Suprapubic skin (tissue), 4 donors: ENCODE measurements around the gene CTXN1.

Experiments
- POLR2A ChIP-seq, 2 donors: fragments of 450-650 bp; IDR thresholded peaks; one replicate each; pipeline ENCODE4 v1.6.1; 2017; ENCODE audit warnings: antibody characterized with exemption in 2 of 2, mild to moderate bottlenecking in 2 of 2, moderate library complexity in 2 of 2
- POLR2AphosphoS5 ChIP-seq, 3 donors: sonication (generic); formaldehyde crosslinking; IDR thresholded peaks; one replicate each; pipeline ENCODE4 v1.6.1; 2017; ENCODE audit warnings: antibody characterized with exemption in 3 of 3

DNA sequence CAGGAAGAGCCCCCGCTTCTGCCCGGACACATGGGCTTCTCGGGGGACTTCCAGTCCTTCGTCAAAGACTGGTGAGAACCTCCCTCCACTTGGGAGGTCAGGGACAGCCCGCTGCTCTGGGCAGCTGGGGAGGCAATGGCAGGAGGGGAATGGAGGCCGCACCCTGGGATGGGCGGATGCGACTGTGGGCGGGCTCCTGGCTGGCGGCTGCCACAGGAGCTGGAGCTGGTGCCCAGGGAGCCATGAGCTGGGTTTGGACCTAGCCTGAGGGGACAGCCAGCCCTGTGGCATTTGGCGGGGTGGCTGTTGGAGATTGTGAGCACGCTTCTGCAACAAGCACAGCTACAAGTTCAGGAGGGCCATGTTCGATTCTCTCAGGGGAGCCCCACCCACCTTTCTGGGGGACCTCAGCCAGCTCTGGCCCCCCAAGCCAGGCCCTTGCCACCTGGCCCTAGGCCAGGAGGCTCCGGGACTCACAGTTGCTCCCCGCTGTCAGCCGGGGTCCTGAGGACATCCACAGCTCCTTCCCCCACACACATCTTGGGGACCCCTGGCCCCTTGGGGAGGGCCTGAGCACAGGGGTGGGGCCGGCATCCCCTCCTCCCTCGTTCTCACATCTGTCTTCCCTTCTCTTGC lies 14.3 kb downstream of the CTXN1 start:
- no peak for TF ChIP-seq POLR2AphosphoS5 (IDR thresholded peaks at IDR 0.05)
- TF ChIP-seq POLR2A (IDR thresholded peaks at IDR 0.05), result no peak
